HS-27A (cell line): Measurements from ENCODE around the gene DNAAF5.

Experiments used
- DNase-seq: peaks from one replicate; pipeline ENCODE4 v3.0.0-alpha.2; 2012; ENCODE audit warnings: low read depth, missing footprints

The DNAAF5 gene

DNA sequence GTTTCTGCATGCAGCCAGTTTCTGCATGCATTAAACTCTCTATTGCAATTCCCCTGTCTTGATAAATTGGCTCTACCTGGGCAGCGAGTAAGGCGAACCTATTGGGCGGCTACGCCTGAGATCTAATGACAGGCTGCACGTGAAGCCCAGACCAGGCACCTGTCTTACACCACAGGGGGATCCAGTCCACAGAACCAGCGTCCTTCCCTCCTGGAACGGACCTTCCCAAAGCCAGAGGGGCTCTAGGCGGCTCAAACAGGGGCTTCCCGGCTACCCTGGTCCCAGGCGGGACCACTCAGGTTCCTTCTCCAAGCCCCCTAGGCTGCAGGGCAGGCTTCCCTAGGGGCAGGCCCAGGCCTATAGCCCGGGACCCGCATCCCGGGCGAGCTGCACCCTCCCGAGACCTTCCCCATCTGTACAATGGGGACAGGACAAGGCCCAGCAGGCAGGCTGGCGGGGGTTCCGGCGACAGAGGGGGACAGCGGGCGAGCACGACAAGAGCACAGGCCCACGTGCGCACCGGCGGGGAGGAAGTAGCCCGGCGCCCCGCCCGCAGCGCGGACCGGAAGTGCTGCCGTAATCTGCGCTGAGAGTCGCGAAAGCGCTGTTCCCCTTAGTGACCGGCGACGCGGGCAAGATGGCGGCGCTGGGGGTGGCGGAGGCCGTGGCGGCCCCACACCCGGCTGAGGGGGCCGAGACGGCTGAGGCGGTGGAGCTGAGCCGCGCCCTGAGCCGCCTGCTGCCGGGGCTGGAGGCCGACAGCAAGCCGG is at the start of gene DNAAF5:
Gene DNAAF5 (plus strand): TSS at position 616 of the 770 bp plus-strand sequence. CDS start 22 bp downstream, at position 638.
- DNase-seq = peak; percentile 14

DNA sequence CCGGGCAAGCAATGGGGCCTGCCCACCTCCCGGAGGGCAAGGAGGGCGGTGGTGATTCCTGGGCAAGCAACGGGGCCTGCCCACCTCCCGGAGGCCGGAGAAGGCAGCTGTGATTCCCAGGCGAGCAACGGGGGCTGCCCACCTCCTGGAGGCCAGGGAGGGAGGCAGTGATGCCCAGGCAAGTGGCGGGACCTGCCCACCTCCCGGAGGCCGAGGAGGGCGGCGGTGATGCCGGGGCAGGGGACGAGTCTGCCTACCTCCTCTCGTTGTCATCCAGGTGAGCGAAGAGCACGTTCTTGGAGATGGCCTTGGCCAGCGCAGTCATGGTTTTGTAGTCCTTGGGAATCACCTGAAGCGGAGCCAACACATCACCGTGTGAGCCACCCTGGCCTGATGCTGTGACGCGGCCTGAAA is 49.5 kb upstream of the DNAAF5 start:
- DNase-seq = no peak

DNA sequence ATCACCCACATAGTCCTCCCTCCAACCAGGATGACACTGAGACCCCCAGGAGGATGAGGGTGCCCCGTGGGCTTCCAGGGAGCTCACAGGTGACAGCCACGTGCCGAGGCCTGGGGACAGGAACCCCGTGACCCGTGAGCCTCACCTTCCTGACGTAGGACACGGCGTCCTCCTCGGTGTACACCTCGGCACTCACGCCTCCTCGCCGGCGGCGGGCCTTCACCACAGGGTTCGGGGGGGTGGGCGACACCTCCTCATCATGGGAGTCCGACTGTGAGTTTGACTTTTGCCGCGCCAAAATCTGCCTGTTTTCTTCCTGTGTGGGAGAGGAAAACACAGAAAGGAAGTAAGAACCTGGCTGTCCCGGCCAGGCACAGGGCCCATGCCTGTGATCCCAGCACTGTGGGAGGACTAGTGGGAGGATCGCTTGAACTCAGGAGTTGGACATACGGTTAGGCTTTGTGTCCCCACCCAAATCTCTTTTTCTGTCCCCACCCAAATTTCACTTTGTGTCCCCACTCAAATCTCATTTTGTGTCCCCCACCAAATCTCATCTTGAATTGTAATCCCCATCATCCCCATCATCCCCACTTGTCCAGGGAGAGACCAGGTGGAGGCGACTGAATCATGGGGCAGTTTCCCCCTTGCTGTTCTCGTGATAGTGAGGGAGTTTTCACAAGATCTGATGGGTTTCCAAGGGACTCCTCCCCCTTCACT is 45.9 kb upstream of the DNAAF5 start:
- DNase-seq = no peak

DNA sequence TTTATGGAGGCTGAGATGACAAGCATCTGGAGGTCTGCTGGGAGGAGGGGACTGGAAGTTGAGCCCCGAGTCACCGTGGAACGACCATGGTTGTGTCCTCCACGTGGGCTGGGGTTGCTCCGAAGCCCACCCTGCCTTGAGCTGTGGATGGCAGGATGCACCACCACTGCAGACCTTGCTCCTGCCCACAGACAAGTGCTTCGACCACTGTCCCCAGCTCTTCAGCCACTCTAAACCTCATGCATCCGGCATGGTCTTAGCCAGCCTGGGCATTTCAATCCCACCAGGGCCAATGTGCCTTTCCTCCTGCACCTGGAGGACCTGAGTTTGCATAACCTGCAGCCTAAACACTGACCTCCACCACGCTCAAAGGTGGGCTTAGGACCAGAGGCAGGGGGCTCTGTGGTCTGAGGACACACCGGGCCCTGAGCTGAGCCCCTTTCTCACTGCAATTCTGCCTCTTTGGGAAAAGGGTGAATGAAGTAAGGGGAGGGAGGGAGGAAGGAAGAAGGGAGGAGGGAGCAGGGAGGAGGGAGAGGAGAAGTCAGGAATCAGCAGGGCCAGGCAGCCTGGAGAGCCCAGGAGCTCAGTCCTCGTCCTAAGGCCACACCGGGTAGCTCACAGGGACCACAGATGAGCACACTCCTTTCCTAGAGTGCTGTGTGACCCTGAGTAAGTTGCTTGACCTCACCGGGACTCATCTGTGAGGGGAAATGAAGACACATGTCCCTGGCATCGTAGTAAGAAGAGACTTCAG is 44.8 kb upstream of the DNAAF5 start:
- DNase-seq = no peak

DNA sequence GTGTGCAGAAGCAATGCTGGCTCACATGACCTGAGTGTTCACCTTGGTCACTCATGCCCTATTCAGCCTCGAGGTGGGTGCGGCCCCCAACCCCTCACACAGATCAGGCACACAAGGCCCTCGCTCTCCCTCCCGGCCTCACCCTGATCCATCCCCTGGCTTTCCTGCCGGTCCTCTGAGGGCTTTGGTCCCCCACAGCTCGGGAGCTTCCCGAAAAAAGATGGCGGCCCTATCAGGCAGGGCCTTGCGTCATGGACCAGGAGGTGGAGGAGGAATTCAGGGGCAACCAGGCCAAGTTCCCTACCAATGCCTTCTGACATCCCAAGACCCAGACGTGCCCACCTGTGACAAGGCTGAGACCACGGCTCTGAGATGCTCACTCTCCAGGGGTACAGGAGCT is 43.7 kb upstream of the DNAAF5 start:
- no peak for DNase-seq

DNA sequence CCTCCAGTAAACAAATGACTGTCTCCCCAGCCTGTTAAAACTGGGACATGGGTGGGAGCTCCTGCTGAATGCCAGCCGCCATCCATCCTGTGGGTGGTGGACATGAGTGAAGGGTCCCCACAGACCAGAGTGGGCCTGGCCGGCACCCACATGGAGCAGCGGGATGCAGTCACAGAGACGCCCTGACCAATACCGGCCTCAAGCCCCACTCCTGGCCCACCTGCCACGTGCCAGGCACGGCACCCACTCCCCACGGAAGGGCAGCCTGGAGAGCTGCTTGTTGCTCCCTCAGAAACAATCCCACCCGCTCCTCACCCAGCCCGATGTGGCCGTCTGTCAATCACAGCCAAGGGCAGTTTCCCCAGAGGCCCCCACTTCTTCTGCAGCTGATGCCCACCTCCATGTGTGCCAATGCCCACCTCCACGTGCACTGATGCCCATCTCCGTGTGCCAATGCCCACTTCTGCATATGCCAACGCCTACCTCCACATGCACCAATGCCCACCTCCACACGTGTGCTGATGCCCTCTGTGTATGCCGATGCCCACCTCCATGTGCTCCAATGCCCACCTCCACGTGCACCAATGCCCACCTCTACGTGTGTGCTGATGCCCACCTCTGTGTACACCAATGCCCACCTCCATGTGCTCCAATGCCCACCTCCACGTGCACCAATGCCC is 42.8 kb upstream of the DNAAF5 start:
- DNase-seq = no peak

DNA sequence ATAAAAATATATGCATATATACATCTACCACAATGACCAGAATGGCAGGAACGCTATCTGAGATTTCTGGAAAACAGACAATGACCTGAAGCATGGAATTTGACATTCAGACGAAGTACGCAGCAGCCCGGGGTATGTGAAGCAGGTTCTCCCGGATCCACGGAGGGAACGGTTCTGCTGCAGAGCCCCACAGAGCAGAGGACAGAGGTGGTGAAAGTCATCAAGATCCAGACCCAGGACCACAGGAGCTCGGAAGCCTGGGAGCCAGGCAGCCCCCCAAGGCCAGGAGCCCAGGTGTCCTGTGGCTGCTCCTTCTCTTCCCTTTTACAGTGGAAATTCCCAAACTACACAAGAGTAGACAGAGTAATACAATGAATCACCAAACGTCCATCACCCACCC is 42.1 kb upstream of the DNAAF5 start:
- DNase-seq = no peak

DNA sequence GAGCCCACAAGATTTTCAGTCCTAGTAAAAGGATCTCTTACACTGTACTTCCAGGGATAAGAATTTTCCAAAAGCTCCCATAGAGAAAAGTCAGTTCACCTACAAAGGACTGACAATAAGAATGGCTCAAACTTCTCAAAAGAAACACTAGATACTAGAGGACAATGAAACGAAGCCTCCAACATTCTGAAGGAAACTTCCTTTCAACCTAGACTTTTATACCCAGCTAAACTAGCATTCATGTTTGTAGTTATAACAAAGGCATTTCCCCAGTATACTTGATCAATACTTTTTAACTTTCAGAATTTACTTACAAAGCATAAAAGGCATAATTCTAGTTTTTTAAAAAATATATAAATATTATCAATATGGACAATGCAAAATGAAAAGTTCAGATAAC is 41.0 kb upstream of the DNAAF5 start:
- no peak for DNase-seq

DNA sequence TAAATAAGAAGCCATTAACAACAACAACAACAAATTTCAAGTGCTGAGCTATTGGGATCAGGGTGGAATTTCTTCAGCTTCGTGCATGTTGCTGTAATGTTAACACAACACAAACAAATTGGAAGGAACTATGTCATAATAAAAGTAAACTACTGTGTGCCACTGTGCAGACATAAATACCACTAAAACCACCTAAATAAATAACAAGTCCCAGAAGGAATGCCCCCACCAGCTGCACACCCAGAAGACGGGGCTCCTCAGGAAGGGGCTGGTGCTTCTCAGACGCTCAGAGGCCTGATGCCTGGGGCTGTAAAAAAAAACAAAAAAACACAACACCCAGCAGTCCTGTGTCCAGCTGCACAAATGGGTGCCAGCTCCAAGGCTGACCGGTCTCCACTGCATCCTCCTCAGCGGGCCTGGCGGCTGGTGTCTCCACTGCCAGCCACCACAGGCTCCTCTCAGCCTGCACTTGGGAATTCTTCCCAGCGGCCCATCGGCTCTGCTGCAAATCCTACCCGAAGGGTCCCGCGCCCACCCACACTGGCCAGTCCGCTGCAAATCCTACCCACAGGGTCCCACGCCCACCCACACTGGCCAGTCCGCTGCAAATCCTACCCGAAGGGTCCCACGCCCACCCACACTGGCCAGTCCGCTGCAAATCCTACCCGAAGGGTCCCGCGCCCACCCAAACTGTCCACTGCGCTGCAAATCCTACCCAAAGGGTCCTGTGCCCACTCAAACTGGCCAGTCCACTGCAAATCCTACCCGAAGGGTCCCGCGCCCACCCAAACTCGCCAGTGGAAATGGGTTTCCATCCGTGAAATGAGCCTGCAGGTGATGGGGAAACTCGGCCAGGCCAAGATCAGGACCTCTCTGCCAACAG is 35.8 kb upstream of the DNAAF5 start:
- no peak for DNase-seq

DNA sequence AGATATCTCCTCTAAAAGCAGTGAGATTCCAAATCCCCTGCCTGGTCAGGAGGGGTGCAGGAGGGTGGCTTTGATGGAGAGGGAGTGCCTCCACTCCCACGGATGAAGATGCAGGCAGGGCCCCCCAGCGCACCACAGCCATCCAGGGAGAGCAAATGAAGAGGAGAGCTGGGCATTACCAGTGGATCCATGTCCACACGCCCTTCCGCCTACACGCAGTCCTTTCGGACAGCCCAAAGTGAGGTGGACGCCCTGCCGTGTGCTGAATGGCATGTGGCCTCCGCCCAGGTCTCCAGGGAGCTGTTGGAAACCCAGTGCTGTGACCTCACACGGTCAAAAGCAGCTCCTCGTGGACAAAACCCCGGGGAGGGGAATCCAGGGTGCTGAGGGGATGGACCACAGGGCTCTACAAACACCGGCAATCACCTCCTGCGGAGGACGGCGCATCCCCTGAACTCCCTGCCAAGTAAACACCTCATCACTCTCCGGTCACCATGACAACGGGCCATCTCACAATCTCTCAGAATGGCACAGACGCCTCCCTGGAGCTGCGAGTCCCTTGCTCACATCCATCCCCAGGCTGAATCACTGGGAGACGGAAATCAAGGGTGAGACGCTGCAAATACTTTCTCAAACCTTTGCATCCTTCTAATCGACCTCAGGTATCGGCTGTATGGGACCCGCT is 35.0 kb upstream of the DNAAF5 start:
- DNase-seq = no peak

DNA sequence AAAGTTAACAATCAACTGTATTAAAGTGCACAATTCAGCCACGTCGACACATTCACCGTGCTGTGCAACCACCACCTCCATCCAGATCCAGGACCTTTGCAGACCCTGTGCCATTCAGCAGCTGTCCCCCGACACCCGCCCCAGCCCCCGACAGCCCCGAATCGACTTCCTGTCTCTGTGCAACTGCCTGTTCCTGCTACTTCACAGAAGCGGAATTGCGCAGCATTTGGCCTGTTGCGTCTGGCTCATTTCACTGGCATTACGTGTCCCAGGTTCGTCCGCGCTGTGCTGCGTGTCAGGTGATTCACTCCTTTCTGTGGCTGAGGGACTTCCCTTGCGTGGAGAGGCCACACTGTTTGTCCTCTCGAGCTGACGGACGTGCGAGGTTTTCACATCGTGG is 33.2 kb upstream of the DNAAF5 start:
- no peak for DNase-seq

DNA sequence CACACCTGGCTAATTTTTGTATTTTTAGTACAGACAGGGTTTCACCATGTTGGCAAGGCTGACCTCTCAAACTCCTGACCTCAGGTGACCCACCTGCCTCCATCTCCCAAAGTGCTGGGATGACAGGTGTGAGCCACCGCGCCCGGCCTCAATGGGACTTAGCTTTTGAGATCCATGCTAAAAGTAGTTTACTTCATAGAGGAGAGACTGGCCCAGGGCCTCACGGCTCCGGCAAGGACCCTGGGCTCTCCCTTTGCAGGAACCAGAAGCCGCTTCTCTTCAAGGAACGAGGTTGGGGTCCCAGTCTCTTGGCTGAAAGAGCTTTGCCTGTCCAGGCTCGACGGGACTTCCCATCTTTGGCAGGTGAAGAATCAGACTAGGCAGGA is 30.1 kb upstream of the DNAAF5 start:
- DNase-seq = no peak

DNA sequence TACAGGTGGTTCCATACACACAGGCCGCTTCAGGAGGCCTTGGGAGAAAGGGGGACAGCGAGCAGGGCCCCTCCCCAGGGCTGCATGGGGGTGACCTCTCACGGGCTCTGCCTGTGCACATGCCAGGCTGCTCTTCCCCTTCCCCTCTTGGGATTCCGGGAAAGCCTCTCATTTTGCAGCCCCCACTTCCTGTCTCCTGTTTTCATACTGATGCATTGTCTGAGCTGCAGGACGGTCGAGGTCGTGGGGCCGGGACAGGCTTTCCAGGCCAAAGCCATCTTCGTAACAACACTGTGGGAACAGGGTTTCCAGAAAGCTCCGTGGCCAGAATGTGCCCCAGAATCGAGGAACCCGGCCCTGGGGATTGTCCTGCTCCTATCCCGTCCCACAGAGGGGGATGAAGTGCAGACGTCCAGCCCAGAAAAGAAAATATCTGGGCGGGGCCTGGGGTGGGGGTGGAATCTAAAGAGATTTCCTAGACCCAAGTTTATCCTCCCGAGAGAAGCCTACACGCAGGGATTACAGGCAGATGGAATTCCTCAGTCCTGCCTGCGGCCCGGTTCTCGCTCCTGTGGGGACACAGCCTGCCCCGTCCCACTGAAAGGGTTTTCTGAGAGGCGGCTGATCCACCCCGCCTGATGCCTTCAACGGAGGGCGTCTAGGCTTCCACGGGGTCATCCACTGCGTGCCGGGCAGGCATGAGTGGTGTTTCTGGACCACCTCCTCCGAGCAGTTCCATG is 29.5 kb upstream of the DNAAF5 start:
- DNase-seq = no peak

DNA sequence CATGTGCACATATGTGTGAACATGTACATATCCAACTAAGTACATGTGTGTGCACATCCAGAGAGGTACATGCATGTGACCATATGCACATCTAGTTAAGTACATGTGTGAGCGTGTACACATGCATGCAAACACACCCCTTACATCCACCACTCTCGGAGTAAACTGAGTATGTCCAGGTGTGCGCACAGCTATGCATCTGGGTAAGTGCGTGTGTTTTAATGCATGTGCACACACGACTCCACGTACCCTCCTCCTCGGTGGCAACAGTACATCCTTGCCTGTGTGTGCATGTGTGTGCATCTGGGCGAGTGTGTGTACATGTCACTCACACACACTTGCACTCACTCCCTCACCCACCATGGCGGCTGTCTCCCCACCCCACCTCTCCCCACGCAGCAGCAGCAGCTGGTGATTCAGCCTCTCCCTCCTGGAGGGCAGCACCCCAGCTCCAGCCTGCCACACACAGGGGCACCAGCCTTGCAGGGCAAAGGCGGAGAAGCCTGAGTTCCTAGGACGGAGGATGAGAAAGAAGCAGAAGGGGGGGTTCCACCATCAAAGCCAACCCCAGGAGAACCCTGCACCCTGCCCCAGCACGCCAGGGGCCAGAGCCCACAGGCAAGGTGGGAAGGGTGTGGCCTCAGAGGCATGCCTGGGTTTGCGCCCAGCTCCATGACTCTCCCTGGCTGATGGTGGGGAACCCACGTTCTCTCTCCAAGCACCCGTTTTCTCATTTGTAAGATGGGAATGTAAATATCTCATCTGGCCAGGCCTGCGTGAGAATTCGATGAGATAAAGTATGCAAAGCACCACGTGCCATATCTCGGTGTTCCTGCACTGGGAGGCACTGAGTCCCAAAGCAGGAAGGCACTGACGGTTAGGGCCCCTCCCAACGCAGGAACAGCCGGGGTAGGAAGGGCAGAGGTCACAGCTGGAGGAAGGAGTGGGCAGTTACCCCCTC is 27.7 kb upstream of the DNAAF5 start:
- DNase-seq = no peak

DNA sequence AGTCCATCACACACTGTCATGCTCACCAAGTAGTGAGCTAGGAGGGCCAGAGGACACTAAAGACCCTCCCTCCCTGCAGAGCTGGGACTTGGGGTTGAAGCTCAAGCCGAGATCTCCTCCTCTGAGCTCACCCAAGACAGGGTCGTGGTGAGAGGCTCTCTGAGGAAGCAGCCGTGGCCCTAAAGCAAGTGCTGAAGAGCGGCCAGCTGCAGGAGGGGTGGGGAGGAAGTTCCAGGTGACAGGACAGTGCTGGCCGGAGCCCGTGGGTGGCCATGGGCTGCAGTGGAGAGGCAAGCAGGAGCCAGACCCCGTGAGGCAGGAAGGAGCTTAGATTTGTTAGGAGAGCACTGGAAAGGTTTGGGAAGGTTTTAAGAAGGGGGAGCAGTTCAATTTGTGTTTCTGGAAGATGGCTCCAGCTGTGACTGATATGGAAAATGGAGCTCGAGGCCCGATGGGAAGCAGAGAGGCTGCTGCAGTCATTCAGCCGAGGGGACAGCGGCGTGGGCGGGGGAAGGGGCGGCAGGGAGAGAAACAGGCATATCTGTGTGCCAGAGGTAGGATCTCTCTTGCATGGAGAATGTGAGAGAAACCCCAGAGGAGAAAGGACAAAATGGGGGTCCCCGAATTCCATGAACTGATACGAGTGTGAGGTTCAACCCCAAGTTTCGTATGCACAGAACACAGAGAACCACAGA is 26.9 kb upstream of the DNAAF5 start:
- DNase-seq = no peak

DNA sequence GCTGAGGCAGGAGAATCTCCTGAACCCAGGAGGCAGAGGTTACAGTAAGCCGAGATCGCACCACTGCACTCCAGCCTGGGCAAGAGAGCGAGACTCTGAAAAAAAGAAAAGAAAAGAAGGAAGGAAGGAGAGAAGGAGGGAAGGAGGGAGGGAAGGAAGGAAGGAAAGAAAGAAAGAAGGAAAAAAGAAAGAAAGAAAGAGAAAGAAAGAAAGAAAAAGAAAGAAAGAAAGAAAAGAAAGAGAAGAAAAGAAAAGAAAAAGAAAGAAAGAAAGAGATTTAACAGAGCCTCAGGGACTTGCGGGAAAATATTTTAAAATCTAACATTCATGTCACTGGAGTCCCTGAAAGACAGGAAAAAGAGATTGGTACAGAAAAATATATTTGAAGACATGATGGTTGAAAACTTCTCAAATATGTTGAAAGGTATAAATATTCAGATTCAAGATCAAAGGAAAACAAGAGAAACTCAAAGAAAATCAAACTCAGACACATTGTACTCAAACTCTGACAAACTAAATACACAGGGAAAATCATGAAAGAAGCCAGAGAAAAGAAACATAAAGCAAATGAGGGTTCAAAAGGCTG is 25.3 kb upstream of the DNAAF5 start:
- DNase-seq = no peak

DNA sequence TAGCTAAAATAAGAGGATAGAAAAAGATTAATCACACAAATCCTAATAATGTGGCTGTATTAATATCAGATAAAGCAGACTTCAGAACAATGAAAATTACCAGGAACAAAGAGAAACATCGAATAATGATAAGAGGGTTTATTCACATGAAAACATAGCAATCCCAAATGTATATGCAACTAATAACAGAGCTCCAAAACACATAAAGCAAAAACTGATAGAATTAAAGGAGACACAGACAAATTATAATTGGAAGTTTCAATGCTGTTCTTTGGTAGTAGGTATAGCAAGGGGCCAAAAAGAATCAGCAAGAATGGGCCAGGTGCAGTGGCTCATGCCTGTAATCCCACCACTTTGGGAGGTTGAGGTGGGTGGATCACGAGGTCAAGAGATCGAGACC is 23.4 kb upstream of the DNAAF5 start:
- DNase-seq = no peak

DNA sequence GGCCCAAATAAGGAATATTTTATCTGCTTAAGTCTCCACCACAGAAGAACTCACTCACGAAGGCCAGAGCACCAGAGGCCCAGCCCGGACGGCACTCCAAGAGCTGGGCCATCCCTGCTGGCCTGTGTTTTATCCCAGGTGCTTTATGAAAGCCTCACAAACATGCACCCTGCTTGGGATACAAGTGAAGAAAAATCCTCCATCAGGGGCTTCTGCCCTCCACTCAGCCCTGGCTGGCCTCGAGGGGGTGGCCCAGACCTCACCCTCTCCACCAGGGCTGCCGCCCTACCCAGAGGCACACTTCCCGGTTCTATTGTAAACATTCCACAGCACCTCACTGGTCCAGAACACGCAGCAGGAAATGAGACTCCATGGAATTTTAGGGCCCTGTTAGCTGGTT is 19.8 kb upstream of the DNAAF5 start:
- DNase-seq = no peak
